Mammary epithelial cell (primary cell): ENCODE measurements around the gene C3orf20.

Experiments
- EZH2 ChIP-seq: IDR thresholded peaks from 2 replicates; pipeline ENCODE4 v1.6.1; 2012; ENCODE audit warnings: low read length, inconsistent platforms, borderline replicate concordance
- TF ChIP-seq, protein P1 (sequence below), 2 donors: IDR thresholded peaks in 1 of 2; conservative IDR thresholded peaks in 1 of 2; 2 replicates each; pipeline ENCODE4 v1.5.1; 2011 to 2012; ENCODE audit warnings: inconsistent platforms in 2 of 2, low read length in 2 of 2, mild to moderate bottlenecking in 2 of 2, control low read depth in 1 of 2, low read depth in 1 of 2; ENCODE audit not compliant: insufficient read depth in 1 of 2; ENCODE audit errors: extremely low read depth in 1 of 2

DNA sequence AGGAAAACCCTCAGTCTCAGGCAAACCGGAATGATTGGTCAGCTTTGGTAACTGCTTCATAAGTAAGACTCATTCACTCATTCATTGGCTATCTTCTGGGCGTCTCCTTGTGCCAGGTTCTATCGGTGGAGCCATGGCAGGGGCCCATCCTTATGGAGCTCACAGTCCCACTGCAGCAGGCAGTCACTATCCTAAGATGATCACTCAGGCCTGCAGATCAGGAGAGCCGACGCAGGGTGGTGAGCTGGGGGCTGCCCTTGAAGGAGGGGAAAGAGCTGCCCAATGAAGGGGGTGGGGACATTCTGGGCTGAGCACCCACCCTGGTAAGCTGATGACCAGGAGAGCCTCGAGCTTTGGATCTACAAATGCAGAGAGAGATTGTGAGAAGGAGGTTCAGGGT is 123.3 kb downstream of the C3orf20 start:
- TF ChIP-seq, protein P1, sequence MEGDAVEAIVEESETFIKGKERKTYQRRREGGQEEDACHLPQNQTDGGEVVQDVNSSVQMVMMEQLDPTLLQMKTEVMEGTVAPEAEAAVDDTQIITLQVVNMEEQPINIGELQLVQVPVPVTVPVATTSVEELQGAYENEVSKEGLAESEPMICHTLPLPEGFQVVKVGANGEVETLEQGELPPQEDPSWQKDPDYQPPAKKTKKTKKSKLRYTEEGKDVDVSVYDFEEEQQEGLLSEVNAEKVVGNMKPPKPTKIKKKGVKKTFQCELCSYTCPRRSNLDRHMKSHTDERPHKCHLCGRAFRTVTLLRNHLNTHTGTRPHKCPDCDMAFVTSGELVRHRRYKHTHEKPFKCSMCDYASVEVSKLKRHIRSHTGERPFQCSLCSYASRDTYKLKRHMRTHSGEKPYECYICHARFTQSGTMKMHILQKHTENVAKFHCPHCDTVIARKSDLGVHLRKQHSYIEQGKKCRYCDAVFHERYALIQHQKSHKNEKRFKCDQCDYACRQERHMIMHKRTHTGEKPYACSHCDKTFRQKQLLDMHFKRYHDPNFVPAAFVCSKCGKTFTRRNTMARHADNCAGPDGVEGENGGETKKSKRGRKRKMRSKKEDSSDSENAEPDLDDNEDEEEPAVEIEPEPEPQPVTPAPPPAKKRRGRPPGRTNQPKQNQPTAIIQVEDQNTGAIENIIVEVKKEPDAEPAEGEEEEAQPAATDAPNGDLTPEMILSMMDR (conservative IDR thresholded peaks at IDR 0.05 in 1 of 2, IDR thresholded peaks at IDR 0.05 in 1 of 2; ENCODE audit: extremely low read depth in 1 of 2, insufficient read depth in 1 of 2, low read depth in 1 of 2, low read length in 2 of 2): no peak
- TF ChIP-seq EZH2: no peak
